Loucy (cell line): ENCODE results near the gene CCDC88C.

ENCODE experiments used
- EZH2phosphoT487 ChIP-seq: fragments of 200-600 bp; IDR thresholded peaks from 2 replicates; pipeline ENCODE4 v1.6.1; 2018; ENCODE audit warnings: antibody characterized with exemption, mild to moderate bottlenecking, moderate library complexity, borderline replicate concordance
- TF ChIP-seq, protein P1 (sequence below): fragments of 200-600 bp; sonication (generic); conservative IDR thresholded peaks from 2 replicates; pipeline ENCODE4 v1.5.1; 2014; ENCODE audit warnings: mild to moderate bottlenecking, antibody characterized with exemption, low read length

DNA sequence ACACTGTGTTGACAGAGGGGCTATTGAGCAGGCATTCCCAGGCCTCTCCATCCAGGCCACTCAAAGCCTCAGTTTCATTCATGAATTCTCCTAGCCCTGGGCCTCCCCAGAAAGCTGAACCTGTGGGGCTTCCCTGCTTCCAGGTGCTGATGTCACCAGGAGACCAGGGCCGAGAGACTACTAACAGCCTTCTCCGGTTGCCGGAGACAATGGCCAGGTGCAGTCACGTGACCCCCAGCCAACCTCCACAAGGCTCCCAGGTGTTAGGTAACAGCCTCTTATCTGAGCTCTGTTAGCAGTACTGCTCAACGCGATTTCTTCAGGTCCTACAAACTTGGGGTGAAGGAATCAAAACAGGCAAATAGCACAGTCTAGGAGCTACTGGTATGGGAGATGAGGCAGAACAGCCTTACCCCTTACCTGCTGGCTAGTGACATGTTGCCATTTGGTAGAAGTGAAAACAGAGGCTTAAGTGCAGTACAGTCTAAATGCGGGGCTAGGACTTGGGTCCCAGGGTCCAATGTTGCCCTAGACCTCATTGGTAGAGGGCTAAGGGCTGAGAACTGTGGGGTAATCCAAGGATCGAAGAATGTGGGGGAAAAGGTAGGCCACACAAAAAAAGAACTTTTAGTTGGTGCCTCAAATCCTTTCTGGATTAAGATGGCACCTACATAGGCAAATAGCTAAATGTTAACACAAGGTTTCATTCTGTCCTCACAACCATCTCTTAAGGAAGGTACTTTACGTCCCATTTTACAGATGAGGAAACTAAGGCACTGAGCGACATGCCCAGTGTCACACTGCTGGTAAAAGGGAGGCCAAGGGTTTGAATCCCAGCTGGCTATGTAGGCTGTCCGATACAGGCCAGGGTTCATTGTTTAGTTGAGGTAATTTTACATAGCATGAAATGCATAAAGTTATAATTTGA lies 3.8 kb downstream of the CCDC88C start:
- TF ChIP-seq, protein P1, sequence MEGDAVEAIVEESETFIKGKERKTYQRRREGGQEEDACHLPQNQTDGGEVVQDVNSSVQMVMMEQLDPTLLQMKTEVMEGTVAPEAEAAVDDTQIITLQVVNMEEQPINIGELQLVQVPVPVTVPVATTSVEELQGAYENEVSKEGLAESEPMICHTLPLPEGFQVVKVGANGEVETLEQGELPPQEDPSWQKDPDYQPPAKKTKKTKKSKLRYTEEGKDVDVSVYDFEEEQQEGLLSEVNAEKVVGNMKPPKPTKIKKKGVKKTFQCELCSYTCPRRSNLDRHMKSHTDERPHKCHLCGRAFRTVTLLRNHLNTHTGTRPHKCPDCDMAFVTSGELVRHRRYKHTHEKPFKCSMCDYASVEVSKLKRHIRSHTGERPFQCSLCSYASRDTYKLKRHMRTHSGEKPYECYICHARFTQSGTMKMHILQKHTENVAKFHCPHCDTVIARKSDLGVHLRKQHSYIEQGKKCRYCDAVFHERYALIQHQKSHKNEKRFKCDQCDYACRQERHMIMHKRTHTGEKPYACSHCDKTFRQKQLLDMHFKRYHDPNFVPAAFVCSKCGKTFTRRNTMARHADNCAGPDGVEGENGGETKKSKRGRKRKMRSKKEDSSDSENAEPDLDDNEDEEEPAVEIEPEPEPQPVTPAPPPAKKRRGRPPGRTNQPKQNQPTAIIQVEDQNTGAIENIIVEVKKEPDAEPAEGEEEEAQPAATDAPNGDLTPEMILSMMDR: no peak
- no peak for TF ChIP-seq EZH2phosphoT487
